Measurements from ENCODE around the gene RPS6KA1.
A peak's percentile ranks its signal among the peaks of the same experiment; 100 is the strongest.

RPS6KA1 gene

DNA sequence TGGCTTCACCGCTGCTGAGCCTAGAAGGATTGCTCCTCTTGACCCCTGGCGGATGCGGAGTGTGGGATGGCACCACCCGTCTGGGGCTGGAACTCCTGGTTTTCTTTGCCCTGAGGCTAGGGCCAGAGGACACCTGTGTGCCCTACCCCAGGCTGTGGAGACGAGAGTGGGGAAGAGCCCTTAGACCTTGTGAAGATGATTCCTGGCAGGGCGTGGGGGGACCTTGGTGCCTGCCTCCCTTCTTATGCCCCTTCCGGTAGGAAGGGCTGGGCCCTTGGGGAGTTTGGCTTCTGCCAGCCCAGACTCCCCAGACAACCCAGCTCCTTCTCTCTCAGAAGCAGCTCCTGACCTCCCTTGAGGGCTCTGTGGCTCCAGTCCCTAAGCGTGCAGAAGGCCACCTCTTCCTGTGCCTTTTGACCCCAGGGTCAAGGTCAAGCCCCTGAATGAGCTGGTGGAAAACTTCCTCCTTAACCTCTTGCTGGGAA, 891 bp downstream of the RPS6KA1 start:
- no peak for DNase-seq
- intact Hi-C loops (cut with DNase I), result no loop called here

DNA sequence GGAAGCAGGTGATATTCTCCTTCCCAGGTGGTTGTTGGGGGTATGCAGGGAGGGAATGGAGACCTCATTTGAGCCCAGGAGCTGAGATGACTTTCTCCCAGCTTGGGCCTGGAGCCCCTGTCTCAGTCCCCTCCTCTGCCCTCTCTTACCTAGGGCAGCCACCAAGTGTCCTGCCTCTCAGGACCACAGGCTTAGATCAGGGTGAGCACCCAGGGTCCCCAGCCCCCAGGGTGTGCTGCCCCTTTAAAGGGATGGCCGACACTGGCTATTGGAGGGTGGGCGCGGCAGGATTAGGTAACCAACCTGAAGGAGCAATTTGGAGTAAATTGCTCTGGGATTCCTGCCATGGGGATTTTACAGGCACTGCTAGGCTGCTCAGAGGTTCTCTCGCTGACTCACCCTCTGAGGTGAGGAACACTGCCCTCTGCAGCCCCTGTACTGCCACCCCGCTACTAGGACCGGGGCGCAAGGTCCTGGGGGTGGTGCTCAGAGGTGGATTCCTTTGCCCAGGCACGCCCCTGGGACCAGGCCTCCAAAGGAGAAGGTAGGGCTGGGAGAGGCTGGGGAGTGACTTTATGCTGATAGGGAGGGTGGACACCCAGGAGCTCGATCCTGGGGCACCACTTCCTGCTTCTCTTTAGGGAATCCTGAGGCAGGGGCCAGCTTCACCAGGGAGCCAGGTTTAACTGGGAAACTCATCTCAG, 1.5 kb downstream of the RPS6KA1 start:
- no peak for DNase-seq
- intact Hi-C loops (cut with DNase I), result no loop called here

DNA sequence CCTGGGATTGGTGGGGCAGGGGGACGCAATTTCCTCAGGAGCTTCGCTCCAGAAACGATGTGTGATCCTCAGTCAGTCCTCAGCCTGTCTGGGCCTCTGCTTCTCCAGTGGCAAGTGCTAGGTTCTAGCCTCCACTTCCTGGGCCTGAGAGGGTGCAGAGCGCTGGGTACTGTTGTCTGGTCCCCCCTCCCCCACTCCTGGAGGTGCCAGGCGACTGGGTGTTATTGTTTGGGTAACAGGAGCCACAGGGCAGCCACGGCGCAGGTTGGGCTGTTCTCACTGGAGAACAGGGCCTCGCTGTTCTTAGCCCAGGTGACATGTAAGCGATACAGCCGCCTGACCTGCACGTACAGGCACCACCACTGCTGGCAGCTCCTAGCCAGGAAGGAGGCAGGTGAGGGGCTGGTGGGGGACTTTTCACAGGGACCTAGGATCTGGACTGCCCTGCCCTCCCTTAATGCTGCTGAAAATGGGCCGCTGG, 2.1 kb downstream of the RPS6KA1 start:
- no peak for DNase-seq

DNA sequence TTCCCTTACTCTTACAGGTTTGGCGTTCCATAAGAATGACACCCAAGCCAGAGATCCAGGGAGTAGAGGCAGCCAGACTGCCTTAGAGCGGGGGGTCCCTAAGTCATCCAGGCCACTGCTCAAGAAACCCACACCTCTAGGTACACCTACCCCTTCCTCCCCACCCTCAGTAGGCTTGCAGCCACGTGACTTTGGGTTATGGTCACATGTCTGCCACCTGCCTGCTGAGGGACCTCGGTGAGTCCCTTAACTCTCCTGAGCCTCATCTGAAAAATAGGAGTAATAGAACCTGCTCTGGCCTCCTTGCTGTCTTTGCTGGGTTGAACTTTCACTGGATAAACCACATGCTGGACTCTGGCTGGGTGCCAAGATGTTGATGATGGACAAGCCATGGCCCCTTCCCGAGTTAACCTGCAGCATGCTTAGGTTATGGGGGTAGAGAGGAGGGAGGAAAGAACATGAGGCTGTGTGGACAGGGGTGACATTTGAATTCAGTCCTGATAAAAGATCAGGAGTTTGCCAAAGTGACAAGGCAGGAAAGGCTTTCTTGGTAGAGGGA, 4.5 kb downstream of the RPS6KA1 start:
- intact Hi-C loops (cut with DNase I), result no loop called here
- DNase-seq, result no peak

More for the DNA sequence above, 2.1 kb downstream of the RPS6KA1 start:
- intact Hi-C loops (cut with DNase I), result no loop called here

DNA sequence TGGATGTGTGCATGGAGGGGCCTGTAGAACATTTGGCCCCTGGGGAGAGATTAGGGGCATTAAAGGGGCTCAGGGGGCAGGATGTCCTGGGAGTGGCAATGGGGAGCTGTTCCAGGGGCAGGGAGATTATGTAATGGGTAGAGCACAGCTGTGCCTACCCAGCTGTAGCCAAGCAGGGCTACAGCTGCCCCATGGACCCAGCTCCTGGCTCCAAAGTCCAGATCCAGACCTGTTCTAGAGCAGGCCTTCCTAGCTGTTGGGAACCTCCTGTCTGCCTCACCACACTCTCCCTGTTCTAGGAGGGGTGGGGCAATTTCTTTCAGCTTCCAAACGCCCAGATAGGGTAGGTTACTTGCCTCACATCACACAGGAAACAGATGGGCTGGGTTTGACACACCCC, 5.6 kb downstream of the RPS6KA1 start:
- intact Hi-C loops (cut with DNase I), result no loop called here
- DNase-seq, result peak in 6 of 42 donors; percentile 34 to 69 (median 46)

DNA sequence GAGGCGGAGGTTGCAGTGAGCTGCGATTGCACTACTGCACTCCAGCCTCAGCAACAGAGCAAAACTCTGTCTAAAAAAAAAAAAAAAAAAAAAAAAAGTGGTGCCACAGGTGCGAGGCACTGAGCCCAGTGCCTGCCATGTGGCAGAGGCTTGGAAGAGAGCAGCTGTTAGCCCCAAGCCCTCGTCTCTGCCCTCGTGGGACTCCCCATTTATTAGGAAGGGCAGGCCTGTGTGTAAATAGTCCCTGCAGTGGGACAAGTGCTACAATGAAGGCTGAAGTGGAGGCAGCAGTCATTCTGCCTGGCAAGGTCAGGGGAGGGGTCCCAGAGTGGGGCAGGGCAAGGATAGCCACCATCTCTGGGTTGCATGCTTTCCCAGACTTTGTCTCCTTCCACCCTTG, 6.5 kb downstream of the RPS6KA1 start:
- DNase-seq, result peak in 1 of 42 donors; percentile 37
- intact Hi-C loops (cut with DNase I), result no loop called here

DNA sequence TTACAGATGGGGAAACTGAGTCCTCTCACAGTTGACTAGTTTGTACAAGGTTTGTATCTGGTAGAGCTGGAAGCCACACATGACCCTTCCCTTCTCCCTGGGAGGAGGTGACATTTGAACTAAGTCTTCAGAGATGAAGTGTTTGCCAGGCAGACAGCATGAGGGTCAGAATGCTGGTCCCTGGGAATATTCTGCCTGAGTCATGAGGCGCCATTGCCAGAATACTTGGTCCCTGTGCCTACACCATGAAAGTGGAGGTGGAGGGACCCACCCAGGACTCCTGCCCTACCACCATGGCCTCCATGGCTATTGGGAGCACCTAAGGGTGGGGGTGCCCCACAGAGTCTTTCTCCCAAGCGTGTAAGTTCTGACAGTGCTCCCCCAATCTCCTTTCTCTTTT, 7.0 kb downstream of the RPS6KA1 start:
- DNase-seq, result peak in 1 of 42 donors; percentile 39
- intact Hi-C loops (cut with DNase I), result no loop called here

DNA sequence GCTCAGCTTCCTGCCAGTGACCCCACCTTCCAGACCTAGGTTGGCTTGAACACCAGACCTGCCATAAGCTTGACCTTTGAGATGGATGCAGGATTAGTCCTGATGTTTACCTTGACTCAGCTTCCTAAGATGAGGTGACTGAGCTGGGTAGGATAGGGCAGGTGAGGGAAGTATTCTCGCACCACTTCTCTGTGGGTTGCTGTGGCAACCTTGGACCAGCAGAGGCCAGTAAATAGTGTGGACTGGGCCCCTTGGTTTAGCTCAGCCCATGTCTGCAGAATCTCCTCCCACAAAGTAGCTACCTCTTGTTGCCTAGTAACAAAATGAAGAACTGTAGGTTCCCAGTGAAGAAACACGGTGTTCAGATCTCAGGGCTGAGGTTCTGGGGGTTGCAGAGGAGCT, 8.4 kb downstream of the RPS6KA1 start:
- intact Hi-C loops (cut with DNase I), result no loop called here
- DNase-seq, result peak in 32 of 42 donors; percentile 31 to 82 (median 56)

DNA sequence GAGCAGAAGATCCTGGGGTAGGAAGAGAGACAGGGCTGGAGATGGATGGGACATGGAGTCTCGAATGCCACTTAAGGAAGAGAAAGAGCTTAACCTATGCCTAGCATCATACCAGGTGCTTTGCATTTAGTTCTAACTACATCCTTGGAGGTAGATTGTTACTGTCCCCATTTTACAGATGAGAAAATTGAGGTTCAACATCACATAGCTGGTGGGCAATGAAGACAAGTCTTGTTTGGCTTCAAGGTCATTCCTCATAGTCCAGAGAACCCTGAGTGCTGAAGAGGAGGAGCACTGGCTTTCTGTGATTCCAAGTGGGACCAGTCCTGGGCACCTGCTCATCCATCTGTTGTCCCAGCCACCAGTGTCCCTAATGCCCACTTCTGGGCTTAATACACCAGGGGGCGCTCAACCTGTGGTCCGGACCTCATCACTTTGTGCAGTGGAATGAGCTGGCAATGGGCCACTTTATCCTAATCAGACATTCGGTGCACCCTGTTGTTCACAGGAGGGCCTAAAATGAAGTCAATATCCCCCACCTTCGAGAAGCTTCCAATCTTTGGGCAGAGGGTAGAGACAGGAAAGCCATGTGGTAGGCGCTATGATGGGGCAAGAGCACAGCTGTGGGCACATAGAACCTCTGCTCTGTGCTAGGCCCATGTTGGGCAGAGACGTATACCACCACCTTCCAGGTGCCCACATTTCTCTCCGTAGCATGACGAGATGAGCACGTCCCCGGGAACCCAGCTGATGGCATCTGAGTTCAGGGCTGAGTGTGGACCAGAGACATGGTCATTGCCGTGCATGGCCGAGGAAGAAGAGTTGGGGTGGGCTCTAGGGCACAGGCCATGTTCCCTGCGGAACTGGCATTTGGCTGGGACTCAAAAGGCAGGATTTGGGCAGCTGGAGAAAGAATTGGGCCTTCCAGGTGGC, 9.2 kb downstream of the RPS6KA1 start:
- peak in 23 of 42 donors; percentile 31 to 83 (median 52) for DNase-seq
- intact Hi-C loops (cut with DNase I), result no loop called here

DNA sequence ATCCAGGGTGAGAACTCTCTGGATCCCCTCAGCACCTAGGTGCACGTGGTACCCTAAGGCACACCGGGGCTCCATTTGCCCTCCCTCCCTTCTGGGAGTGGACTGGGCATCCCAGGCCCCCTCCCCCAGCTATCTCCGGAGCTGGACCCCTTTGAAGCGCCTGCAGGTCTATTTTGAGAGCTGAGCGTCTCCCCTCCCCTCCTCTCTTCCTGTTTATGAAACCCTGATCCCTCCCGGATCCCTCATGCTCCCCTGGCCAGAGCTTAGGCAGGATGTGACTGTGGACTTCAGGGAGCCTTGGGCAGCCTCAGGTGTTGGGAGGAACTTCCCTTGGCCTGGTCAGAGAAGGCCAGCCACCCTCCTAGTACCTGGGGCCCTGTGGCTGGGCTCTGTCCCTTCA, 10.2 kb downstream of the RPS6KA1 start:
- intact Hi-C loops (cut with DNase I), result no loop called here
- peak in 1 of 42 donors; percentile 24 for DNase-seq

DNA sequence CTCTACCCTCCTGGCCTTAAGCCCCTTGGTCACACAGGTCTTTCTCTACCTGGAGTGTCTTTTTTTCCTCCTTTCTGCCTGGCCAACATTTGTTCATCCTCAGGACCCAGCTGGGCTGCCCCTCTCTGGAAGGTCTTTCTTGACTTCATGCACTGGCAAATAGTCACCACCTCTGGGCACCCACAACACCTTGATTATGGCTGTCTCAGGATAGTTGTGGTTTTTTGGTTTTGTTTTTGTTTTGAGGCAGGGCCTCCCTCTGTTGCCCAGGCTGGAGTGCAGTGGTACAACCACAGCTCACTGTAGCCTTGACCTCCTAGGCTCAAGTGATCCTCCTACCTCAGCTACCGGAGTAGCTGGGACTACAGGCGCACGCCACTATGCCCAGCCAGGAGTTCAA, 10.8 kb downstream of the RPS6KA1 start:
- intact Hi-C loops (cut with DNase I), result no loop called here
- no peak for DNase-seq

DNA sequence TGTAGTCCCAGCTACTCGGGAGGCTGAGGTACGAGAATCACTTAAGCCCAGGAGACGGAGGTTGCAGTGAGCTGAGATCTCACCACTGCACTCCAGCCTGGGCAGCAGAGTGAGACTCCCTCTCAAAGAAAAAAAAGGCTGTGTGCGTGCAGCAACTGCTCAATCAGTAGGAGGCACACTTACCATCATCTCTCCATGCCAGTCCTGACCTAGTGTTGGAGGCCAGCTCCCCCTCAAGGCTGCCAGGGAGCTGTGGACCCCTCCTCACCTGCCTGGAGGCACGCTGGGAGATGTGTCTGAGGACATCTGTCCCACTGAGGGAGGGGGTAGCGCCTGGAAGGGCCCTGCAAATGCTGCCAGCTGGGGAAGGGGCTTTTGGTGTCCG, 11.9 kb downstream of the RPS6KA1 start:
- no peak for DNase-seq
- intact Hi-C loops (cut with DNase I), result no loop called here

DNA sequence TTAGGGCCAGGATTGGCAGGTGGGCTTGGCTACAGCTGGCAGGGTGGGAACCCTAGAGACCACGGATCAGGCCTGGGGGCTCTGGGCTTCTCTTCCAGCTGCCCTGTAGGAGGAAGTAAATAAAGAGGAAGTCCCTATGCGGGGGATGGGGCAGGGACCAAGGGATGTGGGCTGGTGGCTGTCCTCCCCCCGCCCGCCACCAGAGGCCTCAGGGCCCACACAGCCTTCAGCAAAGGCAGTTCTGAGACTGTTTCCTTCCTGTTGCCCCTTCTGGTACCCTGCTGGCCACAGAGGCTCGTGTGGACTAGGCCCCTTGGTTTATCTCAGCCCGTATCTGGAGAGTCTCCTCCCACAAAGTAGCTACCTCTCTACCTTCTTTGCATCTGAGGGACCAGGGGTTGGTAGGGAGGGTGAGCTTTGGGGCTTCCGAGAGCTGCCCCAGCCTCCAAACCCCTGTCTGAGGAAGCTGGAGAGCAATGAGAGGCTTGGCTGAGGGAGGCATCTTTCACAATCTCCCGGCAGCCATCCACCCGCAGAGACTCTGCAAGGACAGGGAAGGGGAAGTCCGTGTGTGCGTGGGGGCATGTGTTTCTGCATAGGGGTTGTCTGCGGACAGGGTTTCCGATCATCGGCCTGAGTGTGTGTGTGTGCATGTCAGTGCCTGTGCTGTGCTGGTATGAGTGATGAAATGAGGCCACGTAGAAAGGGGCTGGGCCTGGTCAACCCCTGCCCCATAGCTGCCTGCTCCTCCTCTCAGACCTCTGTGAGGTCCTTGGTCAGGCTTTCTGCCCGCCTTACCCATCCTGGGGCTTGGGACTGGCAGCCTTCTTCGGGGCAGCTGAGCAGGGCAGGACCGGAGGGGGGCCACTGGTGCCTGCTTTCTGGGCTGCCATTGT, 12.5 kb downstream of the RPS6KA1 start:
- intact Hi-C loops (cut with DNase I), result no loop called here
- DNase-seq, result peak in 41 of 42 donors; percentile 16 to 89 (median 66)

DNA sequence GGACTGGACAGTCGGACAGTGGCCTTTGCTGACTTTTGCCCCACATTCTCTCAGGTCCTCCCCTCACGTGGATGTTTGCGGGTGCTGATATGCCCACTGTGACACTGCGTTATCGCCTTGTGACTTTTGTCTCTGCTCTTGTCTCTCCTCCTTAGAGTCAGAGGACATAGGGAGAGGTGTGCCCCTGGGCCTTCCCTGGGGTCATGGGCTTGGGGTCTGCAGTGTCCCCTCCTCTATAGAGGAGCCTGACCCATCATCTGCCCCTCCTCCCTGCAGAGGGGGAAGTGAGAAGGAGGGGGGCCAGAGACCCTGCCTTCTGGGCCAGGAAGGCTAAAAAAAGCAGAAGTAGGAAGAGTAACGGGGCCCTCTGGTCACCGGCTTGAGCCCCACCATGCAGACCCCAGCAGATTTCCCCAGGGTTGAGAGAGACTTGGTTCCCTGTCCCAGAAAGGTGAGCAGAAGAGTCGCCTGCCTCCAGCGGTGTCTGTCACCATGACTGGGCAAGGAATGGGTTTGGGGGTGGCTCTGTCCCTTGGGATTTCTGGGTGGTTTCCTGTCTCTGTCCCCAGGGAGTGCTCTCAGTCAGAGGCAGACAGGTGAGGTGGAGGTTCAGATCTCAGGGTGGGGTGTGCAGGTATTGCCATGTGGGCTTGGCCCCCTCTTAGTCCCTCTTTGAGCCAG, 13.3 kb downstream of the RPS6KA1 start:
- DNase-seq, result peak in 2 of 42 donors; percentile 27 to 29
- intact Hi-C loops (cut with DNase I), result no loop called here

DNA sequence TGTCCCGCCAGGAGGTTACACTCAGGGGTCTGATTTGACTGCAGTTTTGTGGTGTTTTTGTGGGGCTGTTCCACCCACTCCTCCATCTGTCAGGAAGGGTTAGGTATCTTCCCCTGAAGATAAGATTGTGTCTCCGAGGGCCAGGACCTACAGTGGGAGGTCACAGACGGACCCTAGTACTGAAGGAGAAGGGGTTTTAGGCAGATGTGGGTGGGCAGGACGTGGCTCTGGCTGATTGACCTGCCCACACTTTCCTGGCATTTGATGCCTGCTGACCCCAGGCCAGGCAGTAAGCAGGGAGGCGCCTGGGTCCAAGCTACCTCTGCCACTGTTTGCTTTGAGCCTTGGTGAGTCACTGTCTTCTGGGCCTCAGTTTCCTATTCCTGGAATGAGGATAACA, 13.9 kb downstream of the RPS6KA1 start:
- no peak for DNase-seq

DNA sequence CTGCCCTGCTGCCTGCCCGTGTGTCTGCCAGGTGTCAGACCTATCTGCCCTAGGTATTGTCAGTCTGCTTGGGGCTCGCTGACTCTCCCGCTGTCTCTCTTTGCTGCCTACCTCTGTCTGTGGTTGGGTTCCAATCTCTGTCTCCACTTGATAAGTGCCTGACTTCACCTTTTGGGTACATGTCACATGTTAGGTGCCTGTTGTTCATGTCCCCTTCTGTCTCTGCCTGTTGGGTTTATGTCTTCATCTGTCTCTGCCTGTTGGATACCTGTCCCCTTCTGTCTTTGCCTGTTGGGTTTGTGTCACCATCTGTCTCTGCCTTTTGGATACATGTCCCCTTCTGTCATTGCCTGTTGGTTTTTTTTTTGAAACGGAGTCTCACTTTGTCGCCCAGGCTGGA, 14.6 kb downstream of the RPS6KA1 start:
- DNase-seq, result no peak
- intact Hi-C loops (cut with DNase I), result no loop called here

More for the DNA sequence above, 13.9 kb downstream of the RPS6KA1 start:
- intact Hi-C loops (cut with DNase I), result no loop called here

DNA sequence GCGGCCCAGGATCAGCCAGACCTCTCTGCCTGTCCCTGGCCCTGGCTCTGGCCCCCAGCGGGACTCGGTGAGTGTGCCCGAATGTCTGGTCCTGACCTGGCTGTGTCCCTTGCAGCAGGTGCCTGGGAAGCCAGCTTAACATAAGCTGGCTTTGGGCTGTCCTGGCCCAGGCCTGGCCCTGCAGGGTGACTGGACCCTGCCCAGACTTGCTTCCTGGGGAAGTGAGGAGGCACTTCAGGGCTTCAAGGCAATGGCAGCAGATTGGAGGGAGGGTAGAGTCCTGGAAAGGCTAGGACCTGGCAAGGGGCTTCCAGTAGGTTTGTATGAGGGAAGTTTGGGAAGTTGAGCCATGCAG, 16.4 kb downstream of the RPS6KA1 start:
- DNase-seq, result no peak
- intact Hi-C loops (cut with DNase I), result no loop called here

DNA sequence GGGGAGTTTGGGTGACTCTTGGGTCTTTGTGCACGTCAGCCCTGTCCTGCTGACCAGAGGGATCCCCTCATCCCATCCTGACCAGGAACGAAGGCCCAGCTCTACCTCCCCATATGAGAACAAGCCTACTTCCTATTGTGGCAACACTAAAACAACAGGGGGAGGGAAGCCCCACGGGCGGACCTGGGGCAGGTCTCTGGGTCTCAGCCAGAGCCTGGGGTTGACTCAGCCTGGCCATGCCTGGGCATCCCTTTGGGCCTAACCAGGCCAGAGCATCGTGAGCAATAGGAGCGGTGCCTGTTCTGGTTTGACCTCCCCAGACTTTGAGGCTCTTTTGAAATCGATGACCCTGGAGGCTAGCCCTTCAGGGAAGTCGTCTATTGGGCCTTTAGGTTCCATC, 16.8 kb downstream of the RPS6KA1 start:
- intact Hi-C loops (cut with DNase I), result no loop called here
- DNase-seq, result no peak
